ENCODE data around the gene WDR87. TPM values are rescaled to one million over a fixed set of nuclear protein-coding genes. Genes with fewer than 3 reads are reported as not detected.

WDR87 gene
- total RNA-seq, 1 experiment from 2014 or later = not detected

DNA sequence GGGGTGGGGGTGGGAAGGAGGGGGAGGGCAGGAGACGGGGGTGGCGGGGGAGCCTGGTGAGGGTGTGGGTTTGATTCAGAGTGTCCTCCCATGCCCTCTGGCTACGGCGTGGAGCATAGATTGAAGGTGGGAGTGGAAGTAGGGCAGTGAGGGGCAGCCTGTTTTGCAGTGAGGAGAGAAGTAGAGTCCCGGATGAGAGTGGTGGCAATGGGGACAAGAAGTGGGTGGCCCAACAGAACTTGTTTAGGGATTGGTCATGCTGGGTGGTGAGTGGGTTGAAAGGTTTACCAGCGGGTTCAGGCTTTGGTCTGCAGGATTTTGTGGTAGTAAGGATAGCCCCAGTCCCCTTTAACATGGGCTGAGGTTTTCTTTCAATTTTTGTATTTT is 36.1 kb upstream of the WDR87 start (continued):
- TF ChIP-seq, protein P1, sequence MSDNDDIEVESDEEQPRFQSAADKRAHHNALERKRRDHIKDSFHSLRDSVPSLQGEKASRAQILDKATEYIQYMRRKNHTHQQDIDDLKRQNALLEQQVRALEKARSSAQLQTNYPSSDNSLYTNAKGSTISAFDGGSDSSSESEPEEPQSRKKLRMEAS (IDR thresholded peaks at IDR 0.05) = no peak
- TF ChIP-seq CBX3 (IDR thresholded peaks at IDR 0.05; ENCODE audit: low read depth) (no peak), JUND (IDR thresholded peaks at IDR 0.05) (no peak), FOSL1 (IDR thresholded peaks at IDR 0.05; ENCODE audit: low read depth) (no peak), ZNF274 (IDR thresholded peaks at IDR 0.05; ENCODE audit: low read depth, low read length) (no peak), RAD21 (IDR thresholded peaks at IDR 0.05; ENCODE audit: low read depth) (no peak), ZFX (IDR thresholded peaks at IDR 0.05) (no peak)

DNA sequence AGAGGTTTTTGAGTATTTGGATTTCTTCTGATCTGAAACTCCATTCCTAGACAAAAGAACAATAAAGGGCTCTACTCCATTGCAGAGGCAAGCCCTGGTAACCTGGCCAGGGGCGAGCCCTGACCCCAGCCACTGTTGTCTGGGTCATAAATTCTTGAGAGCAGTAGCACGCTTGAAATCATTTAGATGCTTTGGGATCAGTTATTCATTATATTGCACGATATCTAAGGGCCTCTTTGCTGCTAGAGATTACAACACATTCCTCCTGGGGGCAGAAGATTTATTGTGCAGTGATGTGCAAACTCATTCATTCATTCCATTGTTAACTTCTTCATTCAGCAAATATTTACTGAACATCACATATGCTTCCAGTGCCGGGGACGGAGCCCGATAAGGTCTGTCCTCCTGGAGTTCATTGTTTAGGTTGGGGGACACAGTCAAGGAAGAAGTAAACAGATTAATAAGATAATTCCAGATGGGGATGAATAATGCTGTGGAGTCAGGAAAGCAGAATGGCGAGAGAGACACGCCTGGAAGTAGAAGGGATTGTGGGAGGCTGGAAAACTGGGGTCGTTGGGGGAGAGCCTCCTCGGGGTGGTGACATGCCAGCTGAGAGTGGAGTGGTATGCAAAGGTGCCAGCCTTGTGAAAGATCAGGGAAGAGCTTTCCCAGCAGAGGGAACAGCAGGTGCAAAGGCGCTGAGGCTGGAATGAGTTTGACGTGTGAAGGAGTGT is 35.6 kb upstream of the WDR87 start:
- Histone ChIP-seq H3K4me3 (replicated peaks in 1 of 2; ENCODE audit: low read depth in 1 of 2, low read length in 2 of 2) (no peak overlapping the region), H3K36me3 (ENCODE audit: control insufficient read depth in 1 of 2, insufficient read depth in 2 of 2, low read length in 2 of 2) (no peaks in the 10 kb centered on the region), H4K20me1 (ENCODE audit: insufficient read depth) (peaks cover 3% of the 10 kb centered on the region; the same call in 1 of the 2 replicates), H3K27me3 (ENCODE audit: insufficient read depth, low read length) (no peaks in the 10 kb centered on the region), H3K27ac (ENCODE audit: low read depth, low read length) (no peak overlapping the region), H2AFZ (ENCODE audit: low read depth, low read length, poor library complexity, severe bottlenecking) (no peak overlapping the region), H3K9me2 (ENCODE audit: insufficient read depth) (no peaks in the 10 kb centered on the region), H3K79me2 (ENCODE audit: insufficient read depth, low read length) (peaks cover 73% of the 10 kb centered on the region), H3K9ac (ENCODE audit: low read length) (no peak overlapping the region), H3K9me3 (ENCODE audit: control insufficient read depth in 1 of 2, insufficient read depth in 1 of 2, low read depth in 1 of 2, low read length in 2 of 2) (no peaks in the 10 kb centered on the region), H3K4me2 (ENCODE audit: low read length) (peak overlapping the region; percentile 37), H3K4me1 (ENCODE audit: control insufficient read depth in 1 of 2, insufficient read depth in 2 of 2, low read length in 2 of 2) (peaks cover 0 to 27% of the 10 kb centered on the region in 2 experiments; a peak in 3 of 4 replicates)
- TF ChIP-seq FOSL1 (IDR thresholded peaks at IDR 0.05; ENCODE audit: low read depth) = no peak
- ChIA-PET POLR2A (interaction anchor here (0.7 kb wide), 1 partner anchor 1449 kb away, joined by 5 read pairs; the partner anchor contains the start of gene PAF1), RAD21 (ENCODE audit: low non-redundant PET in 1 of 2, low total read pairs in 2 of 2, uncharacterized antibody in 2 of 2, unreplicated experiment in 2 of 2) (no interaction called here), CTCF (no interaction called here)
- no peak for ATAC-seq
- no peak for DNase-seq (ENCODE audit: low read depth, low spot score)
- BruUV-seq (replicated peaks) = TSS peak; percentile 17
- intact Hi-C loops (cut with micrococcal nuclease) = no loop called here

DNA sequence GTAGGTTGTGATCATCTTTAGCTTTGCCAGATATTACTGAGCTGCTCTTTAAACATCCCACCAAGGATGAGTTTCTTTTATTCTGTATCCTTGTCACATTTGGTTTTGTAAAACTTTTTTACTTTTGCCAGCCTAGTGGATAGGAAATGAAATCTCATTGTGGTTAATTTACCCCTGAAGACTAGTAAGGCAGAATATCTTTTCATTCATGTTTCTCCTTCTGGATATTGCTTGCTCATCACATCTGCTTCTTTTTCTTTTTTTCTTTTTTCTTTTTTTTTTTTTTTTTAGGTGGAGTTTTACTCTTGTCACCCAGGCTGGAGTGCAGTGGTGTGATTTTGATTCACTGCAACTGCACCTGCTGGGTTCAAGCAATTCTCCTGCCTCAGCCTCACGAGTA is 32.0 kb upstream of the WDR87 start:
- DNase-seq (ENCODE audit: low read depth, low spot score) (no peak), ATAC-seq (no peak)
- no peak for TF ChIP-seq POLR2AphosphoS5 (IDR thresholded peaks at IDR 0.05; ENCODE audit: low read depth, low read length)
- TF ChIP-seq EGR1 (IDR thresholded peaks at IDR 0.05; ENCODE audit: low read depth) = no peak
- no peak for TF ChIP-seq ZNF274 (IDR thresholded peaks at IDR 0.05; ENCODE audit: low read depth, low read length)
- no peak for TF ChIP-seq EZH2 (IDR thresholded peaks at IDR 0.05)
- TF ChIP-seq SRF (IDR thresholded peaks at IDR 0.05; ENCODE audit: low read depth) = no peak
- TF ChIP-seq FOSL1 (IDR thresholded peaks at IDR 0.05; ENCODE audit: low read depth) = no peak
- TF ChIP-seq, protein P2, sequence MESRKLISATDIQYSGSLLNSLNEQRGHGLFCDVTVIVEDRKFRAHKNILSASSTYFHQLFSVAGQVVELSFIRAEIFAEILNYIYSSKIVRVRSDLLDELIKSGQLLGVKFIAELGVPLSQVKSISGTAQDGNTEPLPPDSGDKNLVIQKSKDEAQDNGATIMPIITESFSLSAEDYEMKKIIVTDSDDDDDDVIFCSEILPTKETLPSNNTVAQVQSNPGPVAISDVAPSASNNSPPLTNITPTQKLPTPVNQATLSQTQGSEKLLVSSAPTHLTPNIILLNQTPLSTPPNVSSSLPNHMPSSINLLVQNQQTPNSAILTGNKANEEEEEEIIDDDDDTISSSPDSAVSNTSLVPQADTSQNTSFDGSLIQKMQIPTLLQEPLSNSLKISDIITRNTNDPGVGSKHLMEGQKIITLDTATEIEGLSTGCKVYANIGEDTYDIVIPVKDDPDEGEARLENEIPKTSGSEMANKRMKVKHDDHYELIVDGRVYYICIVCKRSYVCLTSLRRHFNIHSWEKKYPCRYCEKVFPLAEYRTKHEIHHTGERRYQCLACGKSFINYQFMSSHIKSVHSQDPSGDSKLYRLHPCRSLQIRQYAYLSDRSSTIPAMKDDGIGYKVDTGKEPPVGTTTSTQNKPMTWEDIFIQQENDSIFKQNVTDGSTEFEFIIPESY (IDR thresholded peaks at IDR 0.05; ENCODE audit: extremely low read depth, insufficient replicate concordance, low read length) = no peak
- Histone ChIP-seq H3K4me3 (replicated peaks in 1 of 2; ENCODE audit: low read depth in 1 of 2, low read length in 2 of 2) (no peak overlapping the region), H3K27ac (ENCODE audit: low read depth, low read length) (no peak overlapping the region), H3K27me3 (ENCODE audit: insufficient read depth, low read length) (no peaks in the 10 kb centered on the region), H3K36me3 (ENCODE audit: control insufficient read depth in 1 of 2, insufficient read depth in 2 of 2, low read length in 2 of 2) (no peaks in the 10 kb centered on the region), H3K9me2 (ENCODE audit: insufficient read depth) (no peaks in the 10 kb centered on the region), H3K4me2 (ENCODE audit: low read length) (no peak overlapping the region), H3K79me2 (ENCODE audit: insufficient read depth, low read length) (peaks cover 80% of the 10 kb centered on the region), H3K9ac (ENCODE audit: low read length) (no peak overlapping the region), H4K20me1 (ENCODE audit: insufficient read depth) (no peaks in the 10 kb centered on the region), H3K4me1 (ENCODE audit: control insufficient read depth in 1 of 2, insufficient read depth in 2 of 2, low read length in 2 of 2) (peaks cover 16 to 48% of the 10 kb centered on the region in 2 experiments), H2AFZ (ENCODE audit: low read depth, low read length, poor library complexity, severe bottlenecking) (no peak overlapping the region), H3K9me3 (ENCODE audit: control insufficient read depth in 1 of 2, insufficient read depth in 1 of 2, low read depth in 1 of 2, low read length in 2 of 2) (no peaks in the 10 kb centered on the region)
- intact Hi-C loops (cut with micrococcal nuclease) = loop anchor here (10.0 kb wide), 1 partner anchor 46 kb away; no protein-coding TSS in a partner anchor
- RAD21 ChIA-PET (ENCODE audit: low non-redundant PET in 1 of 2, low total read pairs in 2 of 2, uncharacterized antibody in 2 of 2, unreplicated experiment in 2 of 2) = no interaction called here
- POLR2A ChIA-PET = no interaction called here
- no TSS peak for BruUV-seq (replicated peaks)
- CTCF ChIA-PET = no interaction called here

Data from HCT116 (cell line).